Stimulated activated CD4-positive, alpha-beta T cell treated with anti-CD3 and anti-CD28 coated beads, Interleukin-4, amount 100 ng/mL, for 1 hour (primary cell): Measurements from ENCODE around the gene TNK1.

ENCODE experiments used
- DNase-seq: peaks from one replicate; pipeline ENCODE4 v3.0.0-alpha.2; 2020

Gene TNK1

GRCh38 chr17:7413346-7413985 lies 32.6 kb downstream of the TNK1 start:
- no peak for DNase-seq

GRCh38 chr17:7414837-7415236 lies 33.9 kb downstream of the TNK1 start:
- no peak for DNase-seq

GRCh38 chr17:7415784-7416183 lies 34.9 kb downstream of the TNK1 start:
- DNase-seq: no peak

GRCh38 chr17:7416323-7416722 lies 35.4 kb downstream of the TNK1 start:
- DNase-seq: no peak

- no peak for DNase-seq
Measured at GRCh38 chr17:7417056-7417655, 36.3 kb downstream of the TNK1 start.

GRCh38 chr17:7418472-7419152 lies 37.7 kb downstream of the TNK1 start:
- no peak for DNase-seq

- no peak for DNase-seq
Measured at GRCh38 chr17:7419819-7420610, 39.1 kb downstream of the TNK1 start, which contains the start of gene SPEM1. Gene SPEM1 (plus strand): TSS chr17:7420324. CDS start chr17:7420385, 61 bp downstream.

GRCh38 chr17:7421186-7421585 lies 40.3 kb downstream of the TNK1 start:
- DNase-seq: no peak

- no peak for DNase-seq
Measured at GRCh38 chr17:7423679-7424078, 42.8 kb downstream of the TNK1 start.

GRCh38 chr17:7425316-7425715 lies 44.4 kb downstream of the TNK1 start, which contains the start of gene SPEM2:
Gene SPEM2 (plus strand): TSS chr17:7425616. CDS start chr17:7425689, 73 bp downstream.
- DNase-seq: no peak

- DNase-seq: no peak
Measured at GRCh38 chr17:7425756-7426155, 44.9 kb downstream of the TNK1 start.

- no peak for DNase-seq
Measured at GRCh38 chr17:7426203-7426863, 45.4 kb downstream of the TNK1 start.

GRCh38 chr17:7426896-7427489 lies 46.1 kb downstream of the TNK1 start:
- DNase-seq: no peak

GRCh38 chr17:7427549-7427948 lies 46.7 kb downstream of the TNK1 start:
- no peak for DNase-seq

GRCh38 chr17:7428557-7428956 lies 47.7 kb downstream of the TNK1 start, which contains the start of gene SPEM3:
Gene SPEM3 (plus strand): TSS chr17:7428857. CDS start chr17:7428903, 46 bp downstream.
- DNase-seq: no peak

GRCh38 chr17:7429722-7430121 lies 48.8 kb downstream of the TNK1 start:
- no peak for DNase-seq

GRCh38 chr17:7431231-7431630 lies 50.3 kb downstream of the TNK1 start:
- no peak for DNase-seq

- no peak for DNase-seq
Measured at GRCh38 chr17:7432296-7432695, 51.4 kb downstream of the TNK1 start.

- DNase-seq: peak; percentile 57
Measured at GRCh38 chr17:7435676-7436555, 55.0 kb downstream of the TNK1 start.

GRCh38 chr17:7436556-7437368 lies 55.9 kb downstream of the TNK1 start:
- DNase-seq: peak; percentile 83
